Trophoblast cell (in vitro differentiated cells and primary cell): ENCODE measurements around the gene RNFT2.
A peak's percentile ranks its signal among the peaks of the same experiment; 100 is the strongest.
"Not testable (repeated sequence)": the region's sequence is repeated elsewhere in the genome, so short reads cannot be mapped to it uniquely, and the experiment has no call there.

ENCODE experiments used
- DNase-seq, 2 donors: peaks; one replicate each; pipeline ENCODE4 v3.0.0-alpha.2; 2016
- H2AFZ ChIP-seq: 2 replicates; pipeline ENCODE4 v1.6.1; 2013; ENCODE audit warnings: low read length, moderate library complexity, mild to moderate bottlenecking; ENCODE audit not compliant: insufficient read depth, poor library complexity
- H2AK5ac ChIP-seq: 2 replicates; pipeline ENCODE4 v1.6.1; 2013; ENCODE audit warnings: mild to moderate bottlenecking, low read length
- H2BK120ac ChIP-seq: 2 replicates; pipeline ENCODE4 v1.6.1; 2013; ENCODE audit warnings: low read length, mild to moderate bottlenecking, moderate library complexity; ENCODE audit not compliant: insufficient read depth, poor library complexity
- H2BK12ac ChIP-seq: 2 replicates; pipeline ENCODE4 v1.6.1; 2013; ENCODE audit warnings: mild to moderate bottlenecking, low read length, moderate library complexity
- H2BK5ac ChIP-seq: 2 replicates; pipeline ENCODE4 v1.6.1; 2013; ENCODE audit warnings: low read length, low read depth, moderate library complexity, mild to moderate bottlenecking; ENCODE audit not compliant: poor library complexity
- H3K14ac ChIP-seq: 2 replicates; pipeline ENCODE4 v1.6.1; 2013; ENCODE audit warnings: mild to moderate bottlenecking, low read length
- H3K18ac ChIP-seq: 2 replicates; pipeline ENCODE4 v1.6.1; 2013; ENCODE audit warnings: mild to moderate bottlenecking, low read length
- H3K23ac ChIP-seq: 2 replicates; pipeline ENCODE4 v1.6.1; 2013; ENCODE audit warnings: low read length
- H3K27ac ChIP-seq: 2 replicates; pipeline ENCODE4 v1.5.1; 2013; ENCODE audit warnings: low read depth, mild to moderate bottlenecking, inconsistent platforms, low read length, moderate library complexity
- H3K27me3 ChIP-seq: 2 replicates; pipeline ENCODE4 v1.6.1; 2013; ENCODE audit warnings: inconsistent platforms, mild to moderate bottlenecking, low read length, moderate library complexity; ENCODE audit not compliant: insufficient read depth
- H3K36me3 ChIP-seq, 2 experiments: 1 replicate in 1 of 2; 2 replicates in 1 of 2; pipeline ENCODE4 v1.6.1; 2013; ENCODE audit warnings: low read length in 2 of 2, mild to moderate bottlenecking in 2 of 2, moderate library complexity in 1 of 2; ENCODE audit not compliant: insufficient read depth in 2 of 2, control insufficient read depth in 1 of 2
- H3K4ac ChIP-seq: 2 replicates; pipeline ENCODE4 v1.6.1; 2013; ENCODE audit warnings: low read depth, mild to moderate bottlenecking, low read length, moderate library complexity
- H3K4me1 ChIP-seq, 2 experiments: 1 replicate in 1 of 2; 2 replicates in 1 of 2; pipeline ENCODE4 v1.6.1; 2013; ENCODE audit warnings: low read length in 2 of 2, mild to moderate bottlenecking in 2 of 2, moderate library complexity in 1 of 2; ENCODE audit not compliant: insufficient read depth in 2 of 2, control insufficient read depth in 1 of 2
- H3K4me2 ChIP-seq: 2 replicates; pipeline ENCODE4 v1.6.1; 2013; ENCODE audit warnings: inconsistent platforms, mild to moderate bottlenecking, low read length, moderate library complexity
- H3K4me3 ChIP-seq: 2 replicates; pipeline ENCODE4 v1.5.1; 2013; ENCODE audit warnings: mild to moderate bottlenecking, low read depth, low read length, inconsistent platforms
- H3K79me1 ChIP-seq: one replicate; pipeline ENCODE4 v1.6.1; 2013; ENCODE audit warnings: low read length
- H3K79me2 ChIP-seq: 2 replicates; pipeline ENCODE4 v1.6.1; 2013; ENCODE audit warnings: low read length, mild to moderate bottlenecking; ENCODE audit not compliant: control insufficient read depth, insufficient read depth, poor library complexity
- H3K9ac ChIP-seq: 2 replicates; pipeline ENCODE4 v1.6.1; 2013; ENCODE audit warnings: mild to moderate bottlenecking, low read length
- H3K9me3 ChIP-seq: 2 replicates; pipeline ENCODE4 v1.6.1; 2013; ENCODE audit warnings: low read depth, mild to moderate bottlenecking, control low read depth, inconsistent platforms, low read length; ENCODE audit not compliant: insufficient read depth
- H4K12ac ChIP-seq: 2 replicates; pipeline ENCODE4 v1.6.1; 2013; ENCODE audit warnings: low read depth, mild to moderate bottlenecking, low read length, moderate library complexity
- H4K8ac ChIP-seq: 2 replicates; pipeline ENCODE4 v1.6.1; 2013; ENCODE audit warnings: low read depth, mild to moderate bottlenecking, low read length, moderate library complexity
- H4K91ac ChIP-seq: one replicate; pipeline ENCODE4 v1.6.1; 2013; ENCODE audit warnings: low read depth, mild to moderate bottlenecking, low read length, moderate library complexity
- WGBS: extraction: QIAGEN DNeasy Blood & Tissue Kit; methylation state at CpG from one replicate; pipeline ENCODE4 v1.1.7; 2013; ENCODE audit warnings: missing lambda C conversion rate; ENCODE audit not compliant: insufficient read length, insufficient coverage; ENCODE audit errors: extremely low coverage; 5-methylcytosine and 5-hydroxymethylcytosine counted together

The RNFT2 gene

DNA sequence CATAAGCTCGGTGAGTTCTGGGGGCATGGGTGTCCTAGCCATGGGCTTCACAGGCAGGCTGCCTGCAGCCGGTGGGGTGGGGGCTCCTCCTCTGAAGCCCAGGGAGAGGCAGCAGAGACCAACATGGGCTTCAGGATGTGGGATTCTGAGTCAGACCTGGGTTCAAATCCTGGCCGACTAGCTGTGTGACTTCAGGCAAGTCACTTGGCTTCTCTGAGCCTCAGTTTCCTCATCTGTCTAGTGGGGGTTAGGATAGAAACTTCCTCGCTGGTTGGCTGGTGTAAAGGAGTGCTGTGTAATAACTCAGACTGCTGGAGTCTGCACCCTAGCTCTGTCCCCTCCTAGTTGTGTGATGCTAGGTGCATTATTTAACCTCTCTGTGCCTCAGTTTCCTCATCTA, 12.2 kb downstream of the RNFT2 start:
- H3K27ac ChIP-seq, result no peak overlapping the region
- no peak overlapping the region for H3K4me3 ChIP-seq
- H3K4ac ChIP-seq, result no peak overlapping the region
- no peak overlapping the region for H2AFZ ChIP-seq
- H3K27me3 ChIP-seq, result no peaks in the 10 kb centered on the region
- H2BK12ac ChIP-seq, result no peak overlapping the region
- no peak overlapping the region for H2AK5ac ChIP-seq
- no peaks in the 10 kb centered on the region for H3K36me3 ChIP-seq
- no peaks in the 10 kb centered on the region for H3K79me2 ChIP-seq
- DNase-seq, result no peak
- H3K79me1 ChIP-seq, result no peaks in the 10 kb centered on the region
- no peak overlapping the region for H3K4me2 ChIP-seq
- no peaks in the 10 kb centered on the region for H3K9me3 ChIP-seq
- no peak overlapping the region for H4K8ac ChIP-seq
- H4K91ac ChIP-seq, result no peak overlapping the region
- no peaks in the 10 kb centered on the region for H3K4me1 ChIP-seq
- H3K23ac ChIP-seq, result no peak overlapping the region
- H2BK5ac ChIP-seq, result no peak overlapping the region
- H3K14ac ChIP-seq, result no peak overlapping the region
- no peak overlapping the region for H4K12ac ChIP-seq
- H2BK120ac ChIP-seq, result no peak overlapping the region
- H3K9ac ChIP-seq, result no peak overlapping the region
- H3K18ac ChIP-seq, result no peak overlapping the region
- WGBS, result no CpG with 5 or more reads among the region's 4 CpGs

DNA sequence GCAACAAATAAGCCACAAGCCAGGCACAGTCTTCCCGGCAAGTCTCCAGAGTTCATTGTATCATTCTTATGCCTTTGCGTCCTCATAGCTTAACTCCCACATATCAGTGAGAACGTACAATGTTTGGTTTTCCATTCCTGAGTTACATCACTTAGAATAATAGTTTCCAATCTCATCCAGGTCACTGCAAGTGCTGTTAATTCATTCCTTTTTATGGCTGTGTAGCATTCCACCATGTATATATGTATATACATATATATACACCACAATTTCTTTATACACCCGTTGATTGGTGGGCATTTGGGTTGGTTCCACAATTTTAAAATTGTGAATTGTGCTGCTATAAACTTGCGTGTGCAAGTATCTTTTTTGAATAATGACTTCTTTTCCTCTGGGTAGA, 16.0 kb downstream of the RNFT2 start:
- no CpG with 5 or more reads among the region's 5 CpGs for WGBS

GRCh38 chr12:116754783-116755182, 16.7 kb downstream of the RNFT2 start:
- H2BK5ac ChIP-seq, H3K4ac ChIP-seq, H3K27me3 ChIP-seq, H3K14ac ChIP-seq, H3K27ac ChIP-seq, H3K18ac ChIP-seq, H3K79me2 ChIP-seq, H4K91ac ChIP-seq, H3K36me3 ChIP-seq, H3K4me2 ChIP-seq, H2BK120ac ChIP-seq, H2AFZ ChIP-seq, H4K12ac ChIP-seq, H2AK5ac ChIP-seq, H3K23ac ChIP-seq, H3K4me3 ChIP-seq, H2BK12ac ChIP-seq, H3K9ac ChIP-seq, DNase-seq, H4K8ac ChIP-seq, H3K9me3 ChIP-seq, H3K4me1 ChIP-seq, H3K79me1 ChIP-seq: not testable (repeated sequence)
- no CpG with 5 or more reads among the region's 1 CpG for WGBS

More for the DNA sequence above, 16.0 kb downstream of the RNFT2 start:
- H2BK12ac ChIP-seq, H2AFZ ChIP-seq, H4K8ac ChIP-seq, H3K4ac ChIP-seq, H2AK5ac ChIP-seq, H3K27ac ChIP-seq, H3K4me1 ChIP-seq, H3K18ac ChIP-seq, DNase-seq, H4K91ac ChIP-seq, H3K14ac ChIP-seq, H4K12ac ChIP-seq, H3K79me1 ChIP-seq, H3K4me2 ChIP-seq, H3K79me2 ChIP-seq, H2BK120ac ChIP-seq, H2BK5ac ChIP-seq, H3K9me3 ChIP-seq, H3K23ac ChIP-seq, H3K9ac ChIP-seq, H3K36me3 ChIP-seq, H3K4me3 ChIP-seq, H3K27me3 ChIP-seq: not testable (repeated sequence)

- H4K8ac ChIP-seq, result peak overlapping the region; percentile 62
- peak in 1 of 2 donors; percentile 48 for DNase-seq
- no peak overlapping the region for H2AK5ac ChIP-seq
- H3K23ac ChIP-seq, result no peak overlapping the region
- H3K14ac ChIP-seq, result no peak overlapping the region
- H4K12ac ChIP-seq, result no peak overlapping the region
- H3K4ac ChIP-seq, result no peak overlapping the region
- H3K4me2 ChIP-seq, result peak overlapping the region; percentile 5
- no peak overlapping the region for H2BK5ac ChIP-seq
- H3K18ac ChIP-seq, result no peak overlapping the region
- H3K4me1 ChIP-seq, result no peaks in the 10 kb centered on the region
- no CpG with 5 or more reads among the region's 22 CpGs for WGBS
- no peak overlapping the region for H3K4me3 ChIP-seq
- no peaks in the 10 kb centered on the region for H3K79me1 ChIP-seq
- H2AFZ ChIP-seq, result no peak overlapping the region
- no peak overlapping the region for H3K9ac ChIP-seq
- H3K27me3 ChIP-seq, result no peaks in the 10 kb centered on the region
- no peaks in the 10 kb centered on the region for H3K9me3 ChIP-seq
- no peaks in the 10 kb centered on the region for H3K36me3 ChIP-seq
- no peak overlapping the region for H2BK12ac ChIP-seq
- no peak overlapping the region for H2BK120ac ChIP-seq
- H3K27ac ChIP-seq, result no peak overlapping the region
- no peaks in the 10 kb centered on the region for H3K79me2 ChIP-seq
- no peak overlapping the region for H4K91ac ChIP-seq
Observed at GRCh38 chr12:116759783-116760621, 21.9 kb downstream of the RNFT2 start.
